Activated B cell treated with CpG ODN at 0.5 μM for 24 hours (primary cell): ENCODE measurements around the gene PTPRO. TPM values are rescaled to one million over a fixed set of nuclear protein-coding genes. Genes with fewer than 3 reads are reported as not detected.

Source experiments
- ATAC-seq: fragments of 200-7000 bp; cut with Tn5 transposase; one replicate; pipeline ENCODE4 v1.10.0; 2021; ENCODE audit warnings: low read depth, mild to moderate bottlenecking, moderate library complexity
- CTCF ChIA-PET: fragments of 350-600 bp; sonication (Branson Sonifier 250); formaldehyde crosslinking; loops from one replicate; lab custom pipeline; 2021; ENCODE audit warnings: antibody characterized with exemption; lab: Charles Lee
- POLR2A ChIA-PET: fragments of 350-600 bp; sonication (Branson Sonifier 250); formaldehyde crosslinking; loops from one replicate; lab custom pipeline; 2021; ENCODE audit warnings: antibody characterized with exemption; lab: Charles Lee
- DNase-seq: peaks from one replicate; pipeline ENCODE4 v3.0.0; 2022
- H3K27ac Mint-ChIP-seq: one replicate; pipeline ENCODE4 v1.8.0; 2020; ENCODE audit warnings: mixed read lengths
- H3K27me3 Mint-ChIP-seq: one replicate; pipeline ENCODE4 v1.8.0; 2021; ENCODE audit warnings: mixed read lengths
- H3K36me3 Mint-ChIP-seq: one replicate; pipeline ENCODE4 v1.8.0; 2021; ENCODE audit warnings: low read depth, mixed read lengths
- H3K4me1 Mint-ChIP-seq: one replicate; pipeline ENCODE4 v1.8.0; 2021; ENCODE audit warnings: mixed read lengths
- H3K4me3 Mint-ChIP-seq: one replicate; pipeline ENCODE4 v1.8.0; 2020; ENCODE audit warnings: mild to moderate bottlenecking, mixed read lengths
- H3K9me3 Mint-ChIP-seq: one replicate; pipeline ENCODE4 v1.8.0; 2020; ENCODE audit warnings: mixed read lengths
- CTCF ChIP-seq: fragments of 200-600 bp; IDR thresholded peaks from one replicate; pipeline ENCODE4 v1.8.0; 2022; ENCODE audit warnings: antibody characterized with exemption, mild to moderate bottlenecking
- intact Hi-C: fragments of 100-400 bp; cut with micrococcal nuclease; formaldehyde crosslinking; loops from one replicate; pipeline ENCODE4 v1.15.1; 2024
- total RNA-seq: library from RNA; stranded (reverse); gene quantifications from 2 replicates; pipeline ENCODE4 v1.2.3, GENCODE V29; 2022

PTPRO gene
- total RNA-seq, 1 donor from 2014 or later, result 23.9 TPM

GRCh38 chr12:15443611-15444010 lies 121.3 kb downstream of the PTPRO start:
- Mint-ChIP-seq H3K9me3 (peaks cover 10% of the 10 kb centered on the region), H3K27ac (no peak overlapping the region), H3K36me3 (no peaks in the 10 kb centered on the region), H3K27me3 (no peaks in the 10 kb centered on the region), H3K4me3 (no peak overlapping the region), H3K4me1 (no peaks in the 10 kb centered on the region)
- ChIA-PET POLR2A (no interaction called here), CTCF (no interaction called here)
- intact Hi-C loops, result no loop called here
- no peak for TF ChIP-seq CTCF
- no peak for DNase-seq
- ATAC-seq, result no peak

GRCh38 chr12:15444523-15444922 lies 122.2 kb downstream of the PTPRO start:
- no peak for ATAC-seq
- no peak for DNase-seq
- H3K4me1 Mint-ChIP-seq, result no peaks in the 10 kb centered on the region
- intact Hi-C loops, result no loop called here
- TF ChIP-seq CTCF, result no peak
- ChIA-PET CTCF (no interaction called here), POLR2A (no interaction called here)
- no peak overlapping the region for H3K27ac Mint-ChIP-seq
- no peaks in the 10 kb centered on the region for H3K27me3 Mint-ChIP-seq
- no peaks in the 10 kb centered on the region for H3K36me3 Mint-ChIP-seq
- no peak overlapping the region for H3K4me3 Mint-ChIP-seq
- peaks cover 10% of the 10 kb centered on the region for H3K9me3 Mint-ChIP-seq

GRCh38 chr12:15446807-15447206 lies 124.5 kb downstream of the PTPRO start:
- POLR2A ChIA-PET, result no interaction called here
- Mint-ChIP-seq H3K27me3 (no peaks in the 10 kb centered on the region), H3K9me3 (peaks cover 10% of the 10 kb centered on the region), H3K4me1 (no peaks in the 10 kb centered on the region), H3K27ac (no peak overlapping the region), H3K36me3 (no peaks in the 10 kb centered on the region), H3K4me3 (no peak overlapping the region)
- TF ChIP-seq CTCF, result no peak
- no peak for DNase-seq
- intact Hi-C loops, result no loop called here
- no peak for ATAC-seq
- CTCF ChIA-PET, result no interaction called here

GRCh38 chr12:15453613-15454012 lies 131.3 kb downstream of the PTPRO start:
- no peaks in the 10 kb centered on the region for H3K4me1 Mint-ChIP-seq
- no peaks in the 10 kb centered on the region for H3K36me3 Mint-ChIP-seq
- no peak for TF ChIP-seq CTCF
- POLR2A ChIA-PET, result no interaction called here
- no peaks in the 10 kb centered on the region for H3K27me3 Mint-ChIP-seq
- H3K4me3 Mint-ChIP-seq, result no peak overlapping the region
- ATAC-seq (no peak), DNase-seq (no peak)
- CTCF ChIA-PET, result no interaction called here
- H3K9me3 Mint-ChIP-seq, result peaks cover 14% of the 10 kb centered on the region
- intact Hi-C loops, result no loop called here
- no peak overlapping the region for H3K27ac Mint-ChIP-seq

GRCh38 chr12:15458008-15458407 lies 135.7 kb downstream of the PTPRO start:
- no peak overlapping the region for H3K4me3 Mint-ChIP-seq
- intact Hi-C loops, result no loop called here
- peaks cover 20% of the 10 kb centered on the region for H3K9me3 Mint-ChIP-seq
- H3K27ac Mint-ChIP-seq, result no peak overlapping the region
- ChIA-PET POLR2A (no interaction called here), CTCF (no interaction called here)
- H3K36me3 Mint-ChIP-seq, result no peaks in the 10 kb centered on the region
- H3K27me3 Mint-ChIP-seq, result peaks cover 5% of the 10 kb centered on the region
- DNase-seq, result no peak
- H3K4me1 Mint-ChIP-seq, result no peaks in the 10 kb centered on the region
- no peak for TF ChIP-seq CTCF
- ATAC-seq, result no peak
